ENCODE data around the gene MSL1. TPM values are rescaled to one million over a fixed set of nuclear protein-coding genes. Genes with fewer than 3 reads are reported as not detected.

MSL1 gene
- total and polyA plus RNA-seq, 8 donors, result 21.0 to 105 (median 33.5) TPM

DNA sequence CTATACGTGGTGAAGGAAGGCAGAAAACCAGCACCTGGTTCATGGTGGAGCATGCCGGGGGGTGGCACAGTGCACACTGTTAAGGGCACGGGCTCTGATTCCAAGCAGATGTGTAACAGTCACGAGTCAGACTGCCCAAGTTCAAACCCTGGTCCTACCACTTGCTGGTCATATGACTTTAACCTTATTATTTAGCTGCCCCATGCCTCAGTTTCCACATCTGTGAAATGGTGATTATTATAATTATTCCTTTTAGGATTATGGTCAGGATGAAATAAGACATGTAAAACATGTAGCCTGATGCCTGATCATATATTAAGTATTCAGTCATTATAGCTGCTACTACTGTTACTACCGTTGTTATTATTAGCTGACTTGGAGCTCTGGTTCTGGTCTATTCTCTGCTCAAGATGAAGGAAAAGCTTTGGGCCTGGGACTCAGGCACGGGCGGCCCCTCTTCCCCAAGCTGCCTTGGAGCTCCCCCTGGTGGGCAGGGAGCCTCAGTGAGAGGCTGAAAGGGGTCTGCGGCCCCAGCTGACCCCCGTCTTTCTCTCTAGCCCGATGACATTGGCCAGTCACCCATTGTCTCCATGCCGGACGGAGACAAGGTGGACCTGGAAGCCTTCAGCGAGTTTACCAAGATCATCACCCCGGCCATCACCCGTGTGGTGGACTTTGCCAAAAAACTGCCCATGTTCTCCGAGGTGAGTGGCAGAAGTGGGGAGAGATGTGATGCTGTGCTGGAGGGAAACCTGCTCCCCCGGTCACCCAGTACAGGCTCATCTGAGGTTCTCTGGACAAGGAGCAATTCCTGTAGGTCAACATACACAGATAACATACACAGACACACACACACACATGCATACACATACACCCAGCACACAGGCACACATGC lies 35.4 kb upstream of the MSL1 start:
- Histone ChIP-seq H3K36me3 (peaks cover 0 to 46% (median 25%) of the 10 kb centered on the region in 3 donors), H3K4me3 (no peak overlapping the region), H3K4me1 (no peaks in the 10 kb centered on the region), H3K9me3 (no peaks in the 10 kb centered on the region), H3K27ac (no peak overlapping the region), H3K27me3 (no peaks in the 10 kb centered on the region)
- WGBS, 2 donors, result 54 to 58% methylated on average over 17 of the region's 17 CpGs
- intact Hi-C loops (cut with DNase I), result loop anchor here in 1 of 3 donors (10.0 kb wide), 1 partner anchor 52 kb away; no protein-coding TSS in a partner anchor
- no peak for FAIRE-seq
- ATAC-seq, result peak; percentile 55 to 88 (median 77)
- TF ChIP-seq, protein P1, sequence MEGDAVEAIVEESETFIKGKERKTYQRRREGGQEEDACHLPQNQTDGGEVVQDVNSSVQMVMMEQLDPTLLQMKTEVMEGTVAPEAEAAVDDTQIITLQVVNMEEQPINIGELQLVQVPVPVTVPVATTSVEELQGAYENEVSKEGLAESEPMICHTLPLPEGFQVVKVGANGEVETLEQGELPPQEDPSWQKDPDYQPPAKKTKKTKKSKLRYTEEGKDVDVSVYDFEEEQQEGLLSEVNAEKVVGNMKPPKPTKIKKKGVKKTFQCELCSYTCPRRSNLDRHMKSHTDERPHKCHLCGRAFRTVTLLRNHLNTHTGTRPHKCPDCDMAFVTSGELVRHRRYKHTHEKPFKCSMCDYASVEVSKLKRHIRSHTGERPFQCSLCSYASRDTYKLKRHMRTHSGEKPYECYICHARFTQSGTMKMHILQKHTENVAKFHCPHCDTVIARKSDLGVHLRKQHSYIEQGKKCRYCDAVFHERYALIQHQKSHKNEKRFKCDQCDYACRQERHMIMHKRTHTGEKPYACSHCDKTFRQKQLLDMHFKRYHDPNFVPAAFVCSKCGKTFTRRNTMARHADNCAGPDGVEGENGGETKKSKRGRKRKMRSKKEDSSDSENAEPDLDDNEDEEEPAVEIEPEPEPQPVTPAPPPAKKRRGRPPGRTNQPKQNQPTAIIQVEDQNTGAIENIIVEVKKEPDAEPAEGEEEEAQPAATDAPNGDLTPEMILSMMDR (IDR thresholded peaks at IDR 0.05), result peak; percentile 65 to 86 (median 72)
- DNase-seq, result peak in 3 of 6 donors; percentile 71 to 88 (median 81)

DNA sequence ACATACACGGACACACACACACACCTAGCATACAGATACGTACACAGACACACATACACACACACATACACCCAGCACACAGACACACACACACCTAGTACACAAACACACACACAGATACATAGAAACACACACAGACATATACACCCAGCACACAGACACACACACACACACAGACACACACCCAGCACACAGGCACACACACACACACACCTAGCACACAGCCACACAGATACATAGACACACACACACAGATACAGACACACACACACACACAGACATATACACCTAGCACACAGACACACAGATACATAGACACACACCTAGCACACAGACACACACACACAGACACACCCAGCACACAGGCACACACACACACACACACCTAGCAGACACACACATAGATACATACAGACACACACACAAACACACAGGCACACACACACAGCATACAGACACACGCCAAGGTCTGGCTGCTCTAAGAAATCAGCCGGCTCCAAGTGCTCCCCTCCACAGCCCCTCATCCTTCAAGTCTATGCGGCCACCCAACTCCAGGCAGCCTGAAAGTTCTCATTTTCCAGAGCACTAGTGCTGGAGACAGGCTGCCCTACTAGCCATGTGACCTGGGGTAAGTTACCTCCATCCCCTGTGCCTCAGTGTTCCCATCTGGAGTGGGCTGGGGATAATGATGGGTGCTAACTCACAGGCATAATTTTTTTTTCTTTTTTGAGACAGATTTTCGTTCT lies 34.5 kb upstream of the MSL1 start:
- peaks cover 0 to 46% (median 25%) of the 10 kb centered on the region in 3 donors for H3K36me3 ChIP-seq
- H3K27ac ChIP-seq, result no peak overlapping the region
- H3K4me1 ChIP-seq, result no peaks in the 10 kb centered on the region
- 72 to 77% methylated on average over 6 of the region's 6 CpGs for WGBS, 2 donors
- no peaks in the 10 kb centered on the region for H3K9me3 ChIP-seq
- H3K4me3 ChIP-seq, result no peak overlapping the region
- intact Hi-C loops (cut with DNase I), result loop anchor here in 1 of 3 donors (10.0 kb wide), 1 partner anchor 52 kb away; no protein-coding TSS in a partner anchor
- FAIRE-seq, result no peak
- ATAC-seq, result no peak
- TF ChIP-seq, protein P1 (IDR thresholded peaks at IDR 0.05), result no peak
- H3K27me3 ChIP-seq, result no peaks in the 10 kb centered on the region
- DNase-seq, result no peak

DNA sequence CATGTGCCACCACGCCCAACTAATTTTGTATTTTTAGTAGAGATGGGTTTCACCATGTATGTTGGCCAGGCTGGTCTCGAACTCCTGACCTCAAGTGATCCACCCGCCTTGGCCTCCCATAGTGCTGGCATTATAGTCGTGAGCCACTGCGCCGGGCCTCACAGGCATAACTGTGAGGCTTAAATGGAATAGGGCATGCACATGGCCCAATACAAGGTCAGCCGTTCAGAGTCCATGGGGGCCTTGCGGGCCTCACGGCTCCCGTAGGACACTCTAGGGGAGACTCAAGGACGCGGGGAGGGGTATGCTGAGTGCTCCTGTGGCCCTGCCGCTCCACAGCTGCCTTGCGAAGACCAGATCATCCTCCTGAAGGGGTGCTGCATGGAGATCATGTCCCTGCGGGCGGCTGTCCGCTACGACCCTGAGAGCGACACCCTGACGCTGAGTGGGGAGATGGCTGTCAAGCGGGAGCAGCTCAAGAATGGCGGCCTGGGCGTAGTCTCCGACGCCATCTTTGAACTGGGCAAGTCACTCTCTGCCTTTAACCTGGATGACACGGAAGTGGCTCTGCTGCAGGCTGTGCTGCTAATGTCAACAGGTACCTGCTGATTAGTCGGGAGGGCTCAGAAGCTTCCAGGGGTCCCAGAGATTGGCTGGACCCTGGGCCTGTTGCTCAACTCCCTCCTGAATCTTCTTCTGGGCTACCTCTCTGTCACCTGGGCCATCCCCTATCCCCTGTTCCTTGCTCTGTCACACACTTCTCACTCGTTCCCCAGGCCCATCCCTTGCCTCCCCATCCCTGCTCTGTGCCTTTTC lies 33.7 kb upstream of the MSL1 start:
- 90% methylated on average over 28 of the region's 28 CpGs for WGBS, 2 donors
- Histone ChIP-seq H3K27ac (no peak overlapping the region), H3K4me3 (no peak overlapping the region), H3K9me3 (no peaks in the 10 kb centered on the region), H3K36me3 (peaks cover 0 to 50% (median 28%) of the 10 kb centered on the region in 3 donors), H3K4me1 (no peaks in the 10 kb centered on the region), H3K27me3 (no peaks in the 10 kb centered on the region)
- FAIRE-seq, result no peak
- no peak for DNase-seq
- intact Hi-C loops (cut with DNase I), result loop anchor here in 1 of 3 donors (10.0 kb wide), 1 partner anchor 53 kb away; no protein-coding TSS in a partner anchor
- ATAC-seq, result no peak
- TF ChIP-seq, protein P1 (IDR thresholded peaks at IDR 0.05), result no peak

GRCh38 chr17:40089077-40089895 lies 32.5 kb upstream of the MSL1 start:
- H3K27me3 ChIP-seq, result no peaks in the 10 kb centered on the region
- FAIRE-seq (no peak), ATAC-seq (no peak), DNase-seq (no peak)
- H3K27ac ChIP-seq, result no peak overlapping the region
- H3K4me1 ChIP-seq, result no peaks in the 10 kb centered on the region
- H3K9me3 ChIP-seq, result no peaks in the 10 kb centered on the region
- peaks cover 0 to 53% (median 29%) of the 10 kb centered on the region in 3 donors for H3K36me3 ChIP-seq
- intact Hi-C loops (cut with DNase I), result loop anchor here in 1 of 3 donors (10.0 kb wide), 1 partner anchor 54 kb away; no protein-coding TSS in a partner anchor
- 88 to 89% methylated on average over 26 of the region's 26 CpGs for WGBS, 2 donors
- no peak overlapping the region for H3K4me3 ChIP-seq
- TF ChIP-seq, protein P1 (IDR thresholded peaks at IDR 0.05), result no peak

All from pancreas (tissue), 10 donors.